OCI-LY7 (cell line): ENCODE data around the gene HIF3A. TPM values are rescaled to one million over a fixed set of nuclear protein-coding genes. Genes with fewer than 3 reads are reported as not detected.
A peak's percentile ranks its signal among the peaks of the same experiment; 100 is the strongest.

Source experiments
- BruUV-seq: library from RNA; stranded (reverse); fragments of 400-500 nt; replicated peaks from 2 replicates; lab custom pipeline; 2021; lab: Mats Ljungman, UMichigan
- CTCF ChIA-PET: fragments of 300-600 bp; sonication (Branson Sonifier 250); formaldehyde crosslinking; loops from one replicate; lab custom pipeline; 2022; ENCODE audit warnings: antibody characterized with exemption; ENCODE audit not compliant: unreplicated experiment; lab: Charles Lee
- POLR2A ChIA-PET: fragments of 300-600 bp; sonication (Branson Sonifier 250); formaldehyde crosslinking; loops from one replicate; lab custom pipeline; 2022; ENCODE audit warnings: antibody characterized with exemption; lab: Charles Lee
- DNase-seq: peaks from one replicate; pipeline ENCODE4 v3.0.0-alpha.2; 2015; ENCODE audit warnings: low spot score
- H2AFZ ChIP-seq: fragments of 200-600 bp; sonication (generic), shearing (Covaris generic); 2 replicates; pipeline ENCODE4 v1.6.1; 2014; ENCODE audit warnings: mild to moderate bottlenecking, antibody characterized with exemption, low read length, moderate library complexity
- H3K27ac ChIP-seq: fragments of 200-600 bp; sonication (generic); 2 replicates; pipeline ENCODE4 v1.5.1; 2014; ENCODE audit warnings: mixed run types, low read depth, mild to moderate bottlenecking, moderate library complexity, low read length, inconsistent platforms; ENCODE audit not compliant: poor library complexity, severe bottlenecking
- H3K36me3 ChIP-seq: fragments of 200-600 bp; sonication (generic); 2 replicates; pipeline ENCODE4 v1.6.1; 2014; ENCODE audit warnings: mild to moderate bottlenecking, antibody characterized with exemption, low read length, moderate library complexity, mixed read lengths; ENCODE audit not compliant: insufficient read depth
- H3K4me1 ChIP-seq: fragments of 200-600 bp; sonication (generic); 2 replicates; pipeline ENCODE4 v1.5.1; 2014; ENCODE audit warnings: mild to moderate bottlenecking, low read length; ENCODE audit not compliant: insufficient read depth, poor library complexity, severe bottlenecking
- H3K4me2 ChIP-seq: fragments of 200-600 bp; sonication (generic); 2 replicates; pipeline ENCODE4 v1.6.1; 2014; ENCODE audit warnings: mild to moderate bottlenecking, low read length
- H3K4me3 ChIP-seq: fragments of 200-600 bp; sonication (generic); 2 replicates; pipeline ENCODE4 v1.5.1; 2014; ENCODE audit warnings: mild to moderate bottlenecking, low read depth, low read length; ENCODE audit not compliant: poor library complexity, severe bottlenecking
- H3K79me2 ChIP-seq: fragments of 200-600 bp; sonication (generic); 2 replicates; pipeline ENCODE4 v1.6.1; 2016; ENCODE audit warnings: low read depth, mild to moderate bottlenecking, low read length, moderate library complexity, mixed read lengths; ENCODE audit not compliant: insufficient read depth
- H3K9me2 ChIP-seq: fragments of 200-600 bp; sonication (generic); 2 replicates; pipeline ENCODE4 v1.6.1; 2016; ENCODE audit warnings: mild to moderate bottlenecking, low read length, mixed read lengths; ENCODE audit not compliant: insufficient read depth
- H3K9me3 ChIP-seq: fragments of 200-600 bp; sonication (generic); 2 replicates; pipeline ENCODE4 v1.6.1; 2014; ENCODE audit warnings: mild to moderate bottlenecking, mixed run types, low read length, mixed read lengths
- H4K20me1 ChIP-seq: fragments of 200-600 bp; sonication (generic); 2 replicates; pipeline ENCODE4 v1.6.1; 2014; ENCODE audit warnings: mild to moderate bottlenecking, antibody characterized with exemption, low read length, moderate library complexity, mixed read lengths; ENCODE audit not compliant: insufficient read depth
- CTCF ChIP-seq: fragments of 200-600 bp; sonication (generic); conservative IDR thresholded peaks from 2 replicates; pipeline ENCODE4 v1.5.1; 2014; ENCODE audit warnings: mild to moderate bottlenecking, antibody characterized with exemption, low read length, moderate library complexity, mixed read lengths
- EZH2phosphoT487 ChIP-seq: fragments of 200-600 bp; sonication (generic); IDR thresholded peaks from 2 replicates; pipeline ENCODE4 v1.6.1; 2018; ENCODE audit warnings: low read depth, borderline replicate concordance, mild to moderate bottlenecking, mixed run types, antibody characterized with exemption, low read length, moderate library complexity, mixed read lengths
- intact Hi-C: fragments of 100-400 bp; cut with micrococcal nuclease; formaldehyde crosslinking; loops from one replicate; pipeline ENCODE4 v1.10.0; 2022; ENCODE audit not compliant: unreplicated experiment
- total RNA-seq, 2 experiments: library from RNA; depleted of rRNA in 1 of 2; stranded (reverse); fragments of >200 nt in 1 of 2; shearing (Covaris generic) in 1 of 2; gene quantifications; 2 replicates each; pipeline ENCODE4 v1.2.3, GENCODE V29; 2014 to 2022

HIF3A gene
- total RNA-seq, 2 experiments from 2014 or later, result not detected

DNA sequence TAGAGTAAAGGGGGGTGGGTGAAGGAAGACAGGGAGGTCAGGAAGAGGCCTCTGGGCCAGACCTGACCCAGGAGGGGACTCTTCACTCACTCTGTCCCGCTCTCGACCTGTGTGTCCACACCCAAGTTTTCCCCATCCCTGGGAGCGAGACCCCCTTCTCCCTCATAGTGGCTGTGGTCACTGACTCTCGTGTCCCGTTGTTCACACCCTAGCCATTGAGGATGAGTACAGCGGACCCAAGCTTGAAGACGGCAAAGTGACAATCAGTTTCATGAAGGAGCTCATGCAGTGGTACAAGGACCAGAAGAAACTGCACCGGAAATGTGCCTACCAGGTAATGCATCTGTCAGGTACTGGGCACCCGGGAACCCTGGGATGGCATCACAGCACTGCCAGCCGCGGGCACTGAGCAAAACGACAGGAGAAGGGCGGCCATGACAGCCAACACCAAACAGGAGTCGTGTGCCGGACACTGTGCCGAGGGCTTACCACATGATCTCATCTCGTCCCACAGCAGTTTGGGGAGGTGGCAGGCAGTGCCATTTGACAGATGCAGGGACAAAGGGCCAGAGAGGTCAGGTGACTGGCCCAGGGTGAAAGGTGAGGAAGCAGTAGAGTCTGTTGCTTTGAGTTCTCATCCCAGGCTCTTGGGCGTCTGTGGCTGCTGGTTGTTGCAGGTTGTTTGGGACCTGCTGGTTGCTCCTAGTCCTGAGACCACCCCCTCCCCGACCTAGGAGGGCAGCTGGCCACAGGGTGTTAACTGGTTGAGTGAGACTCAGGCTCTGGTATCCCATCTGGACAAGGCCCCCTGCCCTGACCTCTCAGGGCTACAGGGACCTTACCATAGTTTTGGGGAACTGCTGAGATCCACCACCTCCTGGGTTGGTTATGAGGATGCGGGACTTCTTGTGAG, 79.7 kb downstream of the HIF3A start:
- Histone ChIP-seq H3K36me3 (peaks cover 90% of the 10 kb centered on the region), H3K9me2 (no peaks in the 10 kb centered on the region), H3K9me3 (no peaks in the 10 kb centered on the region), H3K4me2 (no peak overlapping the region), H3K79me2 (peaks cover 26% of the 10 kb centered on the region; the same call in 1 of the 2 replicates), H2AFZ (no peak overlapping the region), H3K4me1 (no peaks in the 10 kb centered on the region), H3K4me3 (no peak overlapping the region), H4K20me1 (no peaks in the 10 kb centered on the region), H3K27ac (no peak overlapping the region)
- ChIA-PET CTCF (no interaction called here), POLR2A (no interaction called here)
- no peak for DNase-seq
- no TSS peak for BruUV-seq
- TF ChIP-seq CTCF, result no peak
- intact Hi-C loops, result no loop called here

DNA sequence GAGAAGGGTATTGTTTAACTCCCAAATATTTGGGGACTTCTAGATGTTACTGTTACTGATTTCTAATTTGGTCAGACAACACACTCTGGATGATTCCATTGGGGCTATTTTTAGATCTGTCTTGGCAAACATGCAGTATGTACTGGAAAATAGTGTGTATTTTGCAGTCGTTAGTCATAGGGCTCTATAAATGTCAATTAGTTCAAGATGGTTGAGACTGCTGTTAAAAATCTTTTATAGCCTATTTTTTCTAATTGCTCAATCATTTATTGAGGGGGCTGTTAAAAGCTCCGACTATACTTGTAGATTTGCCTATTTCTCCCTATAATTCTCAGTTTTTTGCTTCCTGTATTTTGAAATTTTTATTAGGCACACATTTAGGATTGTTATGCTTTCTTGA, 81.4 kb downstream of the HIF3A start:
- ChIA-PET POLR2A (no interaction called here), CTCF (no interaction called here)
- TF ChIP-seq CTCF (no peak), EZH2phosphoT487 (no peak)
- no peak for DNase-seq
- Histone ChIP-seq H3K36me3 (peaks cover 90% of the 10 kb centered on the region), H3K9me3 (no peaks in the 10 kb centered on the region), H3K4me1 (no peaks in the 10 kb centered on the region), H2AFZ (no peak overlapping the region), H3K4me3 (no peak overlapping the region), H3K27ac (no peak overlapping the region), H3K79me2 (peaks cover 13% of the 10 kb centered on the region; the same call in 1 of the 2 replicates), H3K4me2 (no peak overlapping the region), H3K9me2 (no peaks in the 10 kb centered on the region), H4K20me1 (no peaks in the 10 kb centered on the region)
- intact Hi-C loops, result no loop called here
- BruUV-seq, result TSS peak; percentile 15

- Histone ChIP-seq H3K27ac (no peak overlapping the region), H3K9me3 (no peaks in the 10 kb centered on the region), H3K79me2 (peaks cover 13% of the 10 kb centered on the region; the same call in 1 of the 2 replicates), H4K20me1 (no peaks in the 10 kb centered on the region), H3K4me1 (no peaks in the 10 kb centered on the region), H3K4me3 (no peak overlapping the region), H3K36me3 (peaks cover 97% of the 10 kb centered on the region), H3K4me2 (no peak overlapping the region), H3K9me2 (no peaks in the 10 kb centered on the region), H2AFZ (no peak overlapping the region)
- no peak for DNase-seq
- ChIA-PET CTCF (no interaction called here), POLR2A (interaction anchor here (0.6 kb wide), 1 partner anchor 31 kb away, joined by 3 read pairs; no protein-coding TSS in a partner anchor)
- TF ChIP-seq EZH2phosphoT487, result no peak
- no peak for TF ChIP-seq CTCF
- BruUV-seq, result no TSS peak
- intact Hi-C loops, result no loop called here
Measured at GRCh38 chr19:46380690-46381089, 83.8 kb downstream of the HIF3A start.
